Right cardiac atrium (tissue), 5 donors: ENCODE measurements around the gene TMEM37. TPM values are rescaled to one million over a fixed set of nuclear protein-coding genes. Genes with fewer than 3 reads are reported as not detected.
"Not testable (repeated sequence)": the region's sequence is repeated elsewhere in the genome, so short reads cannot be mapped to it uniquely, and the experiment has no call there.

Experiments used
- ATAC-seq, 2 donors: fragments of 200-7000 bp; cut with Tn5 transposase; one replicate each; pipeline versions ENCODE4 v1.8.0 to v1.9.1; 2020; ENCODE audit warnings: moderate library complexity in 2 of 2, mild to moderate bottlenecking in 1 of 2
- DNase-seq, 3 donors: peaks; one replicate each; pipeline ENCODE4 v3.0.0-alpha.2; 2020
- H3K27ac ChIP-seq: one replicate; pipeline ENCODE4 v1.5.1; 2013; ENCODE audit warnings: mild to moderate bottlenecking, low read length, control low read depth, moderate library complexity
- H3K27me3 ChIP-seq: one replicate; pipeline ENCODE4 v1.6.1; 2013; ENCODE audit not compliant: control insufficient read depth, insufficient read depth
- H3K4me1 ChIP-seq: one replicate; pipeline ENCODE4 v1.6.1; 2013; ENCODE audit warnings: low read length; ENCODE audit not compliant: control insufficient read depth, insufficient read depth
- H3K4me3 ChIP-seq: one replicate; pipeline ENCODE4 v1.5.1; 2013; ENCODE audit warnings: low read length, control low read depth
- H3K9me3 ChIP-seq: one replicate; pipeline ENCODE4 v1.6.1; 2013; ENCODE audit warnings: low read length; ENCODE audit not compliant: control insufficient read depth
- WGBS: extraction: QIAGEN DNeasy Blood & Tissue Kit; methylation state at CpG from one replicate; pipeline ENCODE4 v1.1.7; 2013; 5-methylcytosine and 5-hydroxymethylcytosine counted together
- intact Hi-C, 4 donors: fragments of 100-400 bp; cut with DNase I; formaldehyde crosslinking; loops; one replicate each; pipeline versions ENCODE4 v1.11.0 to v1.14.0; 2022 to 2023
- polyA plus RNA-seq: library from polyadenylated mRNA; stranded (reverse); fragments of 200-250 nt; gene quantifications from one replicate; pipeline ENCODE4 v1.2.3, GENCODE V29; 2013
- total RNA-seq, 4 donors: library from RNA; stranded (reverse); fragmentation: NEBNext Ultra II Directional; extraction: Animal tissue kit (Norgen Biotek cat#: 25700); gene quantifications; one replicate each; pipeline ENCODE4 v1.2.1, GENCODE V29; 2021
- donor health status: healthy with polysubstance abuse.
- donor health status: DM: no; HTN: yes; CAD: no.
- donor health status: DM: no; HTN: no; CAD: no.
- donor health status: DM: no; HTN: yes; CAD: no; lungs with severe emphysema.
- donor health status: DM: yes; HTN: yes; CAD: no.

TMEM37 gene
- total and polyA plus RNA-seq, 5 donors, result 4.7 to 9.6 (median 8.0) TPM

DNA sequence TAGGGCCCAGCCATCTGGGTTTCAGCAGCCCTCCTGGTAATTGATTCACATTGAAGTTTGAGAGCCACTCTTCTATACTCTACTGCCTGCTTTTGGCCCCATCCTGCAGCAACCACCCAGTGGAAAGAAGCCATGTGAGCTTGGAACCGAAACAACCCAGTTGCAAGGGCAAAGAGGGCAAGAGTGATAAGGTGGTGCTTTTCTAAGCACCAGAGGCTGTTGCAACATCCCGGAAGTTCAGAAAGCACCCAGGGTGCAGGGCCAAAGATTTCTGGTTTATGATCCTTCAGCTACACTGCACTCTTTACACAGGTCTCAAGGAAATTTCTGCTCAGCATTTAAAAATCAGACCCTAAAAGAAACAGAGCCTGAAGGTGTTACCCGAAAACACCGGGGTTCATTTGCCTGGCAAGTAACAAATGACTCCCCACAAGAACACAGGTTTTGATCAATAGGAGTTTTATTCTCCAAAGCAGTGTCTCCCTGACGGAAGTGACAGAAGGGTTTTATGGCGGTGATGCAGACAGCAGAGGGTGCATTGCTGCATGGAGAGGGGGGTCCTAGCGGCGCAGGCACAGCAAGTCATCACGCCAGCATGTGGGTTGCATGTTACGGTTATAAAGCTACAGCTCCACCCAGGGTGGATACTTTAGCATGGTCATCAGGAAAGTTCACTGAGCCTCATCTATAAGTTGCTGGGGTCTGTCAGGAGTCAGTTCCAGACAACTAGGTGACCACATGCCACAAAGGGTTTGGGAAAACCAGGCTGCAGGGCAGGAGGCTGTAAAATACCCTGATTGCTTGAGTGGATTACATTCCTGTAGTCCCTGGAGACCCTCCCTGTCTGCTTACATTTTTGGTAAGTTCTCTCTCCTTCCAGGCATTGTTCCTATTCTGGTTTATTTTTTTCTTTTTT is 28.8 kb upstream of the TMEM37 start:
- intact Hi-C loops, result loop anchor here in 1 of 4 donors (10.0 kb wide), 1 partner anchor 252 kb away; no protein-coding TSS in a partner anchor
- no peak overlapping the region for H3K27ac ChIP-seq
- peak; percentile 79 to 82 for ATAC-seq

GRCh38 chr2:119403618-119404017 is 28.0 kb upstream of the TMEM37 start:
- DNase-seq, H3K27me3 ChIP-seq, H3K4me3 ChIP-seq, ATAC-seq, H3K9me3 ChIP-seq, H3K4me1 ChIP-seq, H3K27ac ChIP-seq: not testable (repeated sequence)
- 86% methylated on average over 12 of the region's 12 CpGs for WGBS
- intact Hi-C loops, result loop anchor here in 1 of 4 donors (10.0 kb wide), 1 partner anchor 251 kb away; no protein-coding TSS in a partner anchor

More for the DNA sequence above, 28.8 kb upstream of the TMEM37 start:
- Histone ChIP-seq H3K4me1 (no peaks in the 10 kb centered on the region), H3K9me3 (no peaks in the 10 kb centered on the region), H3K27me3 (no peaks in the 10 kb centered on the region), H3K4me3 (no peak overlapping the region)
- 72% methylated on average over 10 of the region's 10 CpGs for WGBS
- DNase-seq, result no peak

- no peak for ATAC-seq
- intact Hi-C loops, result loop anchor here in 2 of 4 donors (5.0 to 10.0 kb wide), 2 partner anchors 250 to 252 kb away; no protein-coding TSS in a partner anchor
- DNase-seq, result no peak
- H3K4me3 ChIP-seq, result no peak overlapping the region
- WGBS, result 91% methylated on average over 2 of the region's 2 CpGs
- H3K9me3 ChIP-seq, result no peaks in the 10 kb centered on the region
- H3K27ac ChIP-seq, result no peak overlapping the region
- H3K27me3 ChIP-seq, result no peaks in the 10 kb centered on the region
- H3K4me1 ChIP-seq, result no peaks in the 10 kb centered on the region
Measured at GRCh38 chr2:119405151-119405550, 26.5 kb upstream of the TMEM37 start.

DNA sequence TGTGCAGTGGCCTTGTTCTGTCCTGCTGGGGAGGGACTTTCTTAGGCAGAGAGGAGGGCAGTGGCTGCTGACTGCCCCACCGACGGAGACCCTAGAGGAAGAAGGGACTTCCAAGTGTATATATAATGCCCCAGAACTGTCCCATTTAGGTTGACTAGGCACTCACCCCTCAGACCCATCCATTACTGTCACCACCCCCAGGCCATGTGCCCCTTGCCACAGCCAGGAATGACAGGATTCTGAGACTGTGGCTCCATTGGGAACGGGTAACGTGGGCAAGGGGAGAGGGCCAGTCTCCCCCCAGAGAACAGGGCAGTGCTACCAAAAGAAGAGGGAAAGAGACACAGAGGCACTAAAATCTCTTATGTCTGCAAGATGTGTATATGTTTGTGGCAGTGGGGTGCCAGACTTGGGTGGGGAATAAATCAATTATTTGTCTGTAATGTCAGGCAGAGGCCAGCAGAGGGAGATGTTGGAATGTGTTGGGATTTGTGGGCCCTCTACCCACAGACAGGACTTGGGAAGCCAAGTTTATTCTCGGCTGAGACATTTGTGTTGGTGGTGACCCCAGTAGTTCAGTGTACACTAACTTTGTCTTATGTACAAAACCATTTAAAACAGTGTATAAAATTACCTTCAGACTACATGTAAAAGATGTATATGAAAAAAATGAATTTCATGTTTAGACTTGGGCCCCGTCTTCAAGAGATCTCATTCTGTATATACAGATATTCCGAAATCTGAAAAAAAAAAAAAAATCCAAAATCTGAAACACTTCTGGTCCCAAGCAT is 24.0 kb upstream of the TMEM37 start:
- 74% methylated on average over 7 of the region's 7 CpGs for WGBS
- Histone ChIP-seq H3K4me1 (no peaks in the 10 kb centered on the region), H3K27ac (no peak overlapping the region), H3K4me3 (no peak overlapping the region), H3K9me3 (no peaks in the 10 kb centered on the region), H3K27me3 (no peaks in the 10 kb centered on the region)
- ATAC-seq (peak; percentile 64 to 80), DNase-seq (no peak)
- intact Hi-C loops, result loop anchor here (2.0 to 10.0 kb wide), 4 partner anchors 67 to 250 kb away; no protein-coding TSS in a partner anchor

GRCh38 chr2:119408221-119408619 is 23.4 kb upstream of the TMEM37 start:
- no peaks in the 10 kb centered on the region for H3K9me3 ChIP-seq
- no peaks in the 10 kb centered on the region for H3K27me3 ChIP-seq
- ATAC-seq (peak; percentile 38 to 47), DNase-seq (peak in 1 of 3 donors; percentile 62)
- no peak overlapping the region for H3K4me3 ChIP-seq
- 62% methylated on average over 5 of the region's 5 CpGs for WGBS
- no peak overlapping the region for H3K27ac ChIP-seq
- H3K4me1 ChIP-seq, result no peaks in the 10 kb centered on the region
- intact Hi-C loops, result loop anchor here in 2 of 4 donors (2.0 to 10.0 kb wide), 3 partner anchors 67 to 249 kb away; no protein-coding TSS in a partner anchor

DNA sequence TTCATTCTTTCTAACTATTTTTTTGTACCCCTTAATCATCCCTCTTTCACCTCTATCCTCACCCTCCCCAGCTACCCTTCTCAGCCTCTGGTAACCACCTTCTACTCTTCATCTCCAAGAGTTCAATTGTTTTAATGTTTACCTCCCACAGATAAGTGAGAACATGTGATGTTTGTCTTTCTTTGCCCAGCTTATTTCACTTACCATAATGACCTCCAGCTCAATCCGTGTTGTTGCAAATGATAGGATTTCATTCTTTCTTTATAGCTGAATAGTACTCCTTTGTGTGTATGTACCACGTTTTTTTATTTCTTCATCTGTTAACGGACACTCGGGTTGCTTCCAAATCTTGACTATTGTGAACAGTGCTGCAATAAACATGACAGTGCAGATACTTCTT is 22.1 kb upstream of the TMEM37 start:
- no peak for DNase-seq
- H3K9me3 ChIP-seq, result no peaks in the 10 kb centered on the region
- H3K4me3 ChIP-seq, result no peak overlapping the region
- no peaks in the 10 kb centered on the region for H3K4me1 ChIP-seq
- no peak overlapping the region for H3K27ac ChIP-seq
- no peaks in the 10 kb centered on the region for H3K27me3 ChIP-seq
- 82% methylated on average over 4 of the region's 4 CpGs for WGBS
- intact Hi-C loops, result loop anchor here in 2 of 4 donors (2.0 to 10.0 kb wide), 3 partner anchors 65 to 248 kb away; no protein-coding TSS in a partner anchor
- no peak for ATAC-seq

- DNase-seq, result no peak
- intact Hi-C loops, result no loop called here
- Histone ChIP-seq H3K9me3 (no peaks in the 10 kb centered on the region), H3K4me3 (no peak overlapping the region), H3K27me3 (no peaks in the 10 kb centered on the region), H3K4me1 (peaks cover 2% of the 10 kb centered on the region), H3K27ac (no peak overlapping the region)
- ATAC-seq, result no peak
- WGBS, result 83% methylated on average over 3 of the region's 3 CpGs
Measured at GRCh38 chr2:119414894-119415293, 16.8 kb upstream of the TMEM37 start.

- Histone ChIP-seq H3K9me3 (no peaks in the 10 kb centered on the region), H3K4me1 (peaks cover 4% of the 10 kb centered on the region), H3K4me3 (no peak overlapping the region), H3K27me3 (no peaks in the 10 kb centered on the region), H3K27ac (no peak overlapping the region)
- WGBS, result 96% methylated on average over 1 of the region's 1 CpG
- intact Hi-C loops, result no loop called here
- DNase-seq (no peak), ATAC-seq (no peak)
Measured at GRCh38 chr2:119415630-119416029, 16.0 kb upstream of the TMEM37 start.

DNA sequence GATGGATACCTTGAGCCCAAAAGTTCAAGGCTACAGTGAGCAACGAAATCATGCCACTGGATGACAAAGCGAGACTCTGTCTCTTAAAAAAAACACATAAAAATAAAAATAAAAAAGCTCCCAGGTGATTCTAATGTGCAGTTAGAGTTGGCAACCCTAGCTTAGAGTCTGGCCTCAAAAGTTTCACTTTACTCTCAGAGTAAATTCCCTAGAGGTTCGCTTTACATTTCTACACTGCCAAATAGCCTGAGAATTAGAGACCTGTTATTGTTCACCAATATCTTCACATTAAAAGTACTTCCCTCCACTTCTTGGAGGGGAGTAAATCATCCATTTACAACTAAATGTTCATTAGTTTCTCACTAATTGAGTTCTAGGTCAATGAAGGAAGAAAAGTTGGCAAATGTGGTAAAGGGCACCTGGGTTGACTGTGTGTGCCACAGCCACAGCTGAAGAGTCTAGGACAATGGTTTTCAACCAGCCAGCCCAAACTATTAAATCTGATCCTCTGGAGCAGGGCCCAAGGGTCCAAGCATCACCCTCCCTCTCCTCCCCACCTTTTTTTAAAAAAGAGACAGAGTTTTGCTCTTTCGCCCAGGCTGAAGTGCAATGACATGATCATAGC is 15.2 kb upstream of the TMEM37 start:
- Histone ChIP-seq H3K27me3 (no peaks in the 10 kb centered on the region), H3K27ac (no peak overlapping the region), H3K9me3 (no peaks in the 10 kb centered on the region), H3K4me3 (no peak overlapping the region), H3K4me1 (peaks cover 4% of the 10 kb centered on the region)
- intact Hi-C loops, result no loop called here
- ATAC-seq (no peak), DNase-seq (no peak)
- WGBS, result 94% methylated on average over 4 of the region's 4 CpGs

DNA sequence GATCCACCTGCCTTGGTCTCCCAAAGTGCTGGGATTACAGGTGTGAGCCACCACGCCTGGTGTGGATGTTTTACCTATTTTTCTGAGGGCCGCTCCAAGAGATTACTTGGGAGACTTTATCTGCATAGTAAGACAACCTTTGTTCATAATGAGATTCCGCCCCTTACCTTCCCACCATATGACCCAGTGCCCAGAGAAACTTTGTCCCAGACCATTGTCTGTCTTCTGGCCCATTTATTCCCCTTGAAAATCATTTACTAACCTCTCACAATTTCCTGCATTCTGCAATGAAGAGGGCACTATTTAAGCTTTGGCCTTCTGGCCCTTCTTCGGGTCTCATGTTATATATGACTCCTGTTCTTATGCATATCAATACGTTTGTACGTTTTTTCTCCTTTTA is 13.7 kb upstream of the TMEM37 start:
- no peak for DNase-seq
- Histone ChIP-seq H3K9me3 (no peaks in the 10 kb centered on the region), H3K27ac (no peak overlapping the region), H3K4me1 (peaks cover 4% of the 10 kb centered on the region), H3K4me3 (no peak overlapping the region), H3K27me3 (no peaks in the 10 kb centered on the region)
- 91% methylated on average over 6 of the region's 6 CpGs for WGBS
- ATAC-seq, result no peak
- intact Hi-C loops, result no loop called here
